Tibial nerve (tissue), 4 donors: Measurements from ENCODE around the gene UGDH. TPM values are rescaled to one million over a fixed set of nuclear protein-coding genes. Genes with fewer than 3 reads are reported as not detected.
"Not testable (repeated sequence)": the region's sequence is repeated elsewhere in the genome, so short reads cannot be mapped to it uniquely, and the experiment has no call there.

Experiments used
- DNase-seq, 2 donors: peaks; one replicate each; pipeline ENCODE4 v3.0.0-alpha.2; 2019; ENCODE audit warnings: low spot score in 2 of 2
- H3K27ac ChIP-seq, 4 donors: fragments of 200-600 bp; sonication (generic) in 3 of 4; one replicate each; pipeline ENCODE4 v1.5.1; 2017 to 2019; ENCODE audit warnings: mild to moderate bottlenecking in 1 of 4
- H3K27me3 ChIP-seq, 2 donors: fragments of 200-600 bp; sonication (generic) in 1 of 2; one replicate each; pipeline versions ENCODE4 v1.5.1 to v1.6.0; 2017 to 2019
- H3K36me3 ChIP-seq, 3 donors: fragments of 200-600 bp; sonication (generic); one replicate each; pipeline ENCODE4 v1.5.1; 2018 to 2019
- H3K4me1 ChIP-seq, 4 donors: fragments of 200-600 bp; sonication (generic) in 3 of 4; one replicate each; pipeline ENCODE4 v1.5.1; 2017 to 2019
- H3K4me3 ChIP-seq, 4 donors: fragments of 200-600 bp; sonication (generic) in 3 of 4; one replicate each; pipeline ENCODE4 v1.5.1; 2017 to 2019; ENCODE audit warnings: mild to moderate bottlenecking in 1 of 4, moderate library complexity in 1 of 4
- H3K9me3 ChIP-seq, 4 donors: fragments of 200-600 bp; sonication (generic) in 3 of 4; one replicate each; pipeline ENCODE4 v1.5.1; 2017 to 2019
- CTCF ChIP-seq, 5 experiments: fragments of 200-600 bp in 3 of 5; fragments of 450-650 bp in 2 of 5; sonication (generic) in 3 of 5; IDR thresholded peaks; one replicate each; pipeline ENCODE4 v1.5.1; 2016 to 2019; ENCODE audit warnings: antibody characterized with exemption in 5 of 5, mild to moderate bottlenecking in 3 of 5, moderate library complexity in 2 of 5
- EP300 ChIP-seq, 2 donors: sonication (generic); formaldehyde crosslinking; IDR thresholded peaks; one replicate each; pipeline ENCODE4 v1.6.1; 2017; ENCODE audit warnings: antibody characterized with exemption in 2 of 2, mild to moderate bottlenecking in 1 of 2
- POLR2A ChIP-seq, 2 donors: fragments of 450-650 bp; IDR thresholded peaks; one replicate each; pipeline ENCODE4 v1.6.1; 2017; ENCODE audit warnings: antibody characterized with exemption in 2 of 2, mild to moderate bottlenecking in 2 of 2, moderate library complexity in 2 of 2
- WGBS, 2 donors: methylation state at CpG; one replicate each; pipeline ENCODE4 v1.1.5; 2018; 5-methylcytosine and 5-hydroxymethylcytosine counted together
- total RNA-seq, 4 donors: library from RNA; depleted of rRNA; stranded (reverse); fragments of >200 nt; gene quantifications; one replicate each; pipeline ENCODE4 v1.1.0, GENCODE V29; 2016

UGDH gene
- total RNA-seq, 4 donors from 2014 or later, result 39.5 to 108 (median 64.4) TPM

GRCh38 chr4:39542611-39543012, 15.4 kb upstream of the UGDH start:
- Histone ChIP-seq H3K36me3 (peaks cover 0 to 27% (median 0%) of the 10 kb centered on the region in 3 donors), H3K27me3 (no peaks in the 10 kb centered on the region), H3K4me1 (peaks cover 0 to 15% (median 2%) of the 10 kb centered on the region in 4 donors), H3K9me3 (no peaks in the 10 kb centered on the region), H3K27ac (no peak overlapping the region), H3K4me3 (no peak overlapping the region)
- no peak for DNase-seq
- 79 to 80% methylated on average over 4 of the region's 4 CpGs for WGBS, 2 donors
- TF ChIP-seq CTCF (IDR thresholded peaks at IDR 0.05), result no peak

GRCh38 chr4:39541987-39542610, 14.9 kb upstream of the UGDH start:
- Histone ChIP-seq H3K36me3 (peaks cover 0 to 33% (median 0%) of the 10 kb centered on the region in 3 donors), H3K9me3 (no peaks in the 10 kb centered on the region), H3K4me1 (peaks cover 0 to 11% (median 2%) of the 10 kb centered on the region in 4 donors), H3K27ac (no peak overlapping the region), H3K27me3 (no peaks in the 10 kb centered on the region), H3K4me3 (no peak overlapping the region)
- DNase-seq, result no peak
- 74 to 76% methylated on average over 7 of the region's 7 CpGs for WGBS, 2 donors
- no peak for TF ChIP-seq CTCF (IDR thresholded peaks at IDR 0.05)
- TF ChIP-seq POLR2A (IDR thresholded peaks at IDR 0.05), result no peak
- TF ChIP-seq EP300 (IDR thresholded peaks at IDR 0.05), result no peak

GRCh38 chr4:39539089-39539611, 11.9 kb upstream of the UGDH start:
- DNase-seq, result no peak
- H3K4me1 ChIP-seq, result no peaks in the 10 kb centered on the region
- 81 to 86% methylated on average over 5 of the region's 5 CpGs for WGBS, 2 donors
- H3K27ac ChIP-seq, result no peak overlapping the region
- no peaks in the 10 kb centered on the region for H3K9me3 ChIP-seq
- TF ChIP-seq EP300 (IDR thresholded peaks at IDR 0.05), result no peak
- no peak for TF ChIP-seq CTCF (IDR thresholded peaks at IDR 0.05)
- no peak for TF ChIP-seq POLR2A (IDR thresholded peaks at IDR 0.05)
- peaks cover 0 to 46% (median 0%) of the 10 kb centered on the region in 3 donors for H3K36me3 ChIP-seq
- H3K27me3 ChIP-seq, result no peaks in the 10 kb centered on the region
- H3K4me3 ChIP-seq, result no peak overlapping the region

GRCh38 chr4:39533541-39533940, 6.3 kb upstream of the UGDH start:
- Histone ChIP-seq H3K4me3 (no peak overlapping the region), H3K9me3 (no peaks in the 10 kb centered on the region), H3K4me1 (peaks cover 0 to 9% (median 3%) of the 10 kb centered on the region in 4 donors), H3K27me3 (no peaks in the 10 kb centered on the region), H3K27ac (no peak overlapping the region), H3K36me3 (peaks cover 0 to 66% (median 0%) of the 10 kb centered on the region in 3 donors)
- 94 to 98% methylated on average over 5 of the region's 5 CpGs for WGBS, 2 donors
- DNase-seq, result no peak
- no peak for TF ChIP-seq EP300 (IDR thresholded peaks at IDR 0.05)
- no peak for TF ChIP-seq CTCF (IDR thresholded peaks at IDR 0.05)
- TF ChIP-seq POLR2A (IDR thresholded peaks at IDR 0.05), result no peak

- H3K9me3 ChIP-seq, H3K27ac ChIP-seq, H3K4me3 ChIP-seq, H3K27me3 ChIP-seq, DNase-seq: not testable (repeated sequence)
- Histone ChIP-seq H3K36me3 (peaks cover 0 to 57% (median 0%) of the 10 kb centered on the region in 3 donors), H3K4me1 (peaks cover 0 to 13% (median 6%) of the 10 kb centered on the region in 4 donors)
- 77 to 84% methylated on average over 3 of the region's 3 CpGs for WGBS, 2 donors
Measured at GRCh38 chr4:39532237-39532636, 5.0 kb upstream of the UGDH start.
